ENCODE results near the gene HDGFL2.

Gene HDGFL2

DNA sequence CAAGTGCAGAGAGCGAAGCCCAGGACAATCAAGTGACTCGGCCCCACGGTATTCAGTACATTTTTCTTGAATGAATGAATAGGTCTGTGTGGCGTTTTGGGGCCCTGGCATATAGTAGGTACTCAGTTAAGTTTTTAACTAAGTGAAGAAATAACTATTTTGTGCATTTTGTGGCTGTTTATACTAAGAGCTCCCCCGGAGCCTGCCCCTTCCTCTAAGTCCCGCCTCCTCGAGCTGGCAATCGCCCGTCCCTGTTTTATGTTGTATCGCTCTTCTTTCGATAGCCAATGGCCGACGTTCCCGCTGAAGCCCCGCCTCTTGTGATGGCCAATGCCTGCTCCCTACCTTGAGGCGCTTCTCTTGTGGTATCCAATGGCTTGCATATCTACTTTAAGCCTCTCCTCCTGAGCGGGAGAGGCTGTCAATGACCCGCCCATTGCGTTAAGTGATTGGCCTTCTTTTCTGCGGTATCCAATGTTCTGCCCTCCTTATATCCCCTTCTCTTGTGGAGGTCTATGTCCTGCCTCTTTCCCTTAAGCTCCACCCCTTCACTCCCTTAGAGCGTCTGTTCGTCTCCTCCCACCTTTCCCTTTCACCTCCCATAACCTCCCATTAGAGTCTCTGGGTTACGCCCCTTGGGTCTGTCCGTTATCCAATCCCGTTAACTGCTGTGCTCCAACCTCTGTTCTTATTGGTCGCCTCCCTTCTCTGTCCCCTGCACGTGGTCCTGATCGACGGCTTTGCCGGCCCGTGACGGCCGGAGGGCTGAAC, 509 bp upstream of the HDGFL2 start:
- peak; percentile 100 for DNase-seq

DNA sequence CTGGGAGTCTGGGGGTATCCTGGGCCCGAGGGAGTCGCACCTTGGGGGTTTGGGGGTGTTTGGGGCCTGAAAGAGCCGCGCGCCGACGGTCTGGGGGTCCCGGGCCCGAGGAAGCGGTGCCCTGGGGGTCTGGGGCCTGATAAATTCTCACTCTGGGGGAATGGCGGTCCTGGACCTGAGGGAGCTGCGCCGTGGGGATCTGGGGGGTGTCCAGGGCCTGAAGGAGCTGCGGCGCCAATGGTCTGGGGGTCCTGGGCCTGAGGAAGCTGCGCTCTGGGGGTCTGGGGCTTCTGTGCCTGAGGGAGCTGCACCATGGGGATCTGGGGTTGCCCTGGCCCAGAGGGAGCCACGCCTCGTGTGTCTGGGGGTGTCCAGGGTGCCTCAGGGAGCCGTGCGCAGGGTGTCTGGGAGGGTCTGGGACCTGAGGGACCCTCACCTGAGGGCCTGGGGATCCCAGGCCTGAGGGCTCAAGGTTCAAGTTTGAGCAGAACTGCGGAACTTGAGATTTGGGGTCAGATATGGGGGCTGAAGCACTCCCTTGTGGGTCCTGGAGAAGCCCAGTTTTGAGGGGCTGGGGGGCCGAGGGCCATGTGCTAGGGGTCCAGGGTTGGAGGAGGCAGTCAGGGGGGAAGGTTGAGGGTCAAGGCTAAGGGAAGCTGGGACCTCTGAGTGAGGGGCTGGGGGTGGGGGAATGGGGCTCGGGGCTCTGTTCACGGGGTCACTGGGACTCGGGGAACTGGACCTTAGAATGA, 1.1 kb downstream of the HDGFL2 start:
- no peak for DNase-seq

DNA sequence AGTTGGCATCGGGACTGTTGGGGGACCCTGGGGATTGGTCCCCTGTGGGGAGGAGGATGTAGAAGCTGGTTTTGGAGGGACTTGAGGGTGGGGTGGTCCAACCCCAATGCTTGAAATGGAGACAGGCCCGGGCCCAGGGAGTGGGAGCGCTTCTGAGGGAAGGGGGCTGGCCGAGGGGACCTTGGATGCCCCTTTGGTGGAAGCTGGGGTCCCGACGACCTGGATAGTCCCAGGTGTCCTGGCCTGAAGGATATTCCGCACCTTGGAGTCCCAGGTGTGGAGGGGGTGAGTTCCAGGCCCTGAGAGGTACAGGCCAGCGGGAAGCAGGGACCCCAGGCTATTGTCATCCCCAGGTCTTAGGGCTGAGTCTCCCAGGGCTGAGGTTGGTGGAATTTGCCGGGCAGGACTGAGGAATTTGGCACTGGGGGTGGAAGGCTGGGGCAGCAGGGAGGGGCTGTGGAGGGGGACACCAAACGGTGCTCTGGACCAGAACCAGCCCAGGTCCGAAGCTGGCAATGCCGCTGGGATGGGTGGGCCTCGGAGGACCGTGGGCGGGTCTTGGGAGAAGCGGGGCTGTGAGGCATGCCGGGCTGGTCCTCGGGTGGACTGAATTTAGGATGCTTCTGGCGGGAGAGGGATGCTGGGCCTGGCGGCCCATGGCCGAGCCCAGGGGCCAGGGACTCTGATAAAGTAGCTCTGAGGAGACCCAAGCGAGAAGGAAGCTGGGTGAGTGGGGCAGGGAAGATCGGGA, 1.8 kb downstream of the HDGFL2 start:
- no peak for DNase-seq

GRCh38 chr19:4474514-4475022, 2.5 kb downstream of the HDGFL2 start:
- no peak for DNase-seq

GRCh38 chr19:4477034-4477801, 5.1 kb downstream of the HDGFL2 start:
- DNase-seq = no peak

GRCh38 chr19:4482721-4483364, 10.7 kb downstream of the HDGFL2 start:
- DNase-seq = no peak

GRCh38 chr19:4483385-4483784, 11.3 kb downstream of the HDGFL2 start:
- no peak for DNase-seq

DNA sequence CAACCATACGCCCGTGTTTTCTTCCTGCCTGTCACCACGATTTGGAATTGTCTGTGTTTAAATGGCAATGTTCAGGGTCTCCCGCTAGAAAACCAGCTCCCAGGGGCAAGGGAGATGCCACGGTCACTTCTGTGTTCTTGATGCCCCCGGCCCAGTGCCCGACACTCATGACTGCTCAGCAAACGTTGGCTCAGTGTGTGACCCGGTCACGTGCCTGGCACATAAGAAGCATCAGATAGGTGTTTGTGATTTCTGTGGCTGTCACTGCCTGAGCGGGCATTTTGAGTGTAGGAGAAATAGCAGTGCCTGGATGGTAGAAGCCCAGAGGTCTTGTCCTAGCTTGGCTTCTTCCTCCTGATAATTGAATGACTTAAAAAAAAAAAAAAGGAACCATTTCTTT, 15.5 kb downstream of the HDGFL2 start:
- DNase-seq = no peak

- no peak for DNase-seq
Observed at GRCh38 chr19:4488496-4488895, 16.4 kb downstream of the HDGFL2 start.

DNA sequence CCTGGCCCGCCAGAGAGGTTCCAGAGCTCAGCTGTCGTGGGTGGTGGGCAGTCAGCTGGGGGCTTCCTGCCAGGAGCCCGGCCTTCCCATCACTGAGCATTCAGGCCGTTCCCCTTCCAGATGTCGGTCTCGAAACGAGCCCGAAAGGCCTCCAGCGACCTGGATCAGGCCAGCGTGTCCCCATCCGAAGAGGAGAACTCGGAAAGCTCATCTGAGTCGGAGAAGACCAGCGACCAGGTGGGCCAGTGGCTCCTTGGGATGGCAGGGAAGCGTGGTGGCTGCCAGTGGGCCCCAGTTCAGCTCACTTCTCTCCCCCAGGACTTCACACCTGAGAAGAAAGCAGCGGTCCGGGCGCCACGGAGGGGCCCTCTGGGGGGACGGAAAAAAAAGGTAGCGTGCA, 19.3 kb downstream of the HDGFL2 start:
- no peak for DNase-seq

DNA sequence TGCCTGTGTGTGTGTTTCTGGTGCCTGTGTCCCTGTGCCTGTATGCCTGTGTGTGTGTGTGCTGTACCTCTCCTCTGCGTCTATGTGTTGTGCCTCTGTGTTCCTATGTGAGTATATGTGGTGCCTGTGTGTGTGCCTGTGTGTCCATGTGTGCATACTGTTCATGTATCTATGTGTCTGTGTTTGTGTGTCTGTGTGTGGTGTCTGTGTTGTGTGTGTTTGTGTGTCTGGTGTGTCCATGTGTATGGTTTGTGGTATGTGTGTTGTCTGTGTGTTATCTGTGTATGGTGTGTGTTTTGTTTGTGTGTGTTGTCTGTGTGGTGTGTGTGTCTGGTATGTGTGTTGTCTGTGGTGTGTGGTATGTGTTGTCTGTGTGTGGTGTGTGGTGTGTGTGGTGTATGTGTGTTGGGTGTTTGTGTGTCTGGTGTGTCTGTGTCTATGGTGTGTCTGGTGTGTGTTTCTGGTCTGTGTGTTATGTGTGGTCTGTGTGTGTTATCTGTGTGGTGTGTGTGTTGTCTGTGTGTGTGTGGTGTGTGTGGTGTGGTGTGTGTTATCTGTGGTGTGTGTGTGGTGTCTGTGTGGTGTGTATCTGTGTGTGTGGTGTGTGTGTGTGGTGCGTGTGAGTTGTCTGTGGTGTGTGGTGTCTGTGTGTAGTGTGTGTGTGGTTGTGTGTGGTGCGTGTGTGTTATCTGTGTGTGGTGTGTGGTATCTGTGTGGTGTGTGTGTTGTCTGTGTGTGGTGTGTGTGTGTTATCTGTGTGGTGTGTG, 20.4 kb downstream of the HDGFL2 start:
- no peak for DNase-seq

GRCh38 chr19:4493104-4493928, 21.2 kb downstream of the HDGFL2 start:
- no peak for DNase-seq

DNA sequence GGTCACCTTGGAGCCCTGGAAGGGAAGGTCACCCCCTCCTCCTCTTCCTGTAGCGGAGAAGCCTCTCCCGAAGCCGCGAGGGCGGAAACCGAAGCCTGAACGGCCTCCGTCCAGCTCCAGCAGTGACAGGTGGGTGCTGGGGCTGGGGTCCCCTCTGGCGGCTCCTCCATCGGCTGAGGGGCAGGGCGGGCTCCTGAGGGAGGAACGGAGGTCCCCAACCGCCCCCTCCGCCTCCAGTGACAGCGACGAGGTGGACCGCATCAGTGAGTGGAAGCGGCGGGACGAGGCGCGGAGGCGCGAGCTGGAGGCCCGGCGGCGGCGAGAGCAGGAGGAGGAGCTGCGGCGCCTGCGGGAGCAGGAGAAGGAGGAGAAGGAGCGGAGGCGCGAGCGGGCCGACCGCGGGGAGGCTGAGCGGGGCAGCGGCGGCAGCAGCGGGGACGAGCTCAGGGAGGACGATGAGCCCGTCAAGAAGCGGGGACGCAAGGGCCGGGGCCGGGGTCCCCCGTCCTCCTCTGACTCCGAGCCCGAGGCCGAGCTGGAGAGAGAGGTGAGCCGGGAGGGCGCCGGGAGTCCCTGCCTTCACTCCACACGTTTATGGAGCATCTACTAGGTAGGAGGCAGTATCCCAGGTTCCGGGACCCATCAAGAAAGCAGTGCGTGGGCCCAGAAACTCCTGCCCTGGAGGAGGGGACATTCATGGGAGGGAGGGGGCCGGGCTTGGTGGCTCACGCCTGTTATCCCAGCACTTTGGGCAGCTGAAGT, 22.0 kb downstream of the HDGFL2 start:
- no peak for DNase-seq

- DNase-seq = no peak
Observed at GRCh38 chr19:4494691-4495064, 22.6 kb downstream of the HDGFL2 start.

DNA sequence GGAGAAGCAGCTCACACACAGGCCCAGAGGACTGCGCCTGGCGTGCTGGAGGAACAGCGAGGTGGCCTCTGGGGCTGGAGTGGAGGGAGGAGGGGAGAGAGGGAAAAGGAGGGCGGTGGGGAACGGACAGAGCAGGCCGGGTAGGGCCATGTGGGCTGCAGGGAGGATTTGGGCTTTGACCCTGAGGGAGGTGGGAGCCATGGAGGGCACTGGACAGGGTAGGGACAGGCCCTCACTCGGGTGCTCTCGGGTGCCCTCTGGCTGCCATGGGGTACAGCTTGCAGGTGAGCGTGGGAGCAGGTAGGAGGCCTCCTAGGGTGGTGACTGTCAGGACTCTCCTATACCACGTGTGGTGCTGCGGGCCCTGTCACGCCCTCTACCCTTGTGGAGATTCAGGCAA, 23.4 kb downstream of the HDGFL2 start:
- DNase-seq = no peak

DNA sequence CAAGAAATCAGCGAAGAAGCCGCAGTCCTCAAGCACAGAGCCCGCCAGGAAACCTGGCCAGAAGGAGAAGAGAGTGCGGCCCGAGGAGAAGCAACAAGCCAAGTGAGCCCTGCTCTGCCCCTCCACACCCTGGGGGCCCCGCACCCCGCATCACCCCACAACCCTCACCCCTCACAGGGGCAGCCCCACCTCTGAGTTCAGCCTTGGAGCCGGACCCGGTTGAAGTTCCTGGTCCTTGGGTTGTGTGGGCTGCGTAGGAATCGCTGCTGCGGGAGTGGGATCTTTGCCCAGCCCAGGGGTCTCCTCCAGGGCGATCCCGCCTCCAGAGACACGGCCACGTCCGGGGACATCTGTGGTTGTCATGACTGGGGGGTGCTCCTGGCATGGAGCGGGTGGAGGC, 24.2 kb downstream of the HDGFL2 start:
- DNase-seq = no peak

DNA sequence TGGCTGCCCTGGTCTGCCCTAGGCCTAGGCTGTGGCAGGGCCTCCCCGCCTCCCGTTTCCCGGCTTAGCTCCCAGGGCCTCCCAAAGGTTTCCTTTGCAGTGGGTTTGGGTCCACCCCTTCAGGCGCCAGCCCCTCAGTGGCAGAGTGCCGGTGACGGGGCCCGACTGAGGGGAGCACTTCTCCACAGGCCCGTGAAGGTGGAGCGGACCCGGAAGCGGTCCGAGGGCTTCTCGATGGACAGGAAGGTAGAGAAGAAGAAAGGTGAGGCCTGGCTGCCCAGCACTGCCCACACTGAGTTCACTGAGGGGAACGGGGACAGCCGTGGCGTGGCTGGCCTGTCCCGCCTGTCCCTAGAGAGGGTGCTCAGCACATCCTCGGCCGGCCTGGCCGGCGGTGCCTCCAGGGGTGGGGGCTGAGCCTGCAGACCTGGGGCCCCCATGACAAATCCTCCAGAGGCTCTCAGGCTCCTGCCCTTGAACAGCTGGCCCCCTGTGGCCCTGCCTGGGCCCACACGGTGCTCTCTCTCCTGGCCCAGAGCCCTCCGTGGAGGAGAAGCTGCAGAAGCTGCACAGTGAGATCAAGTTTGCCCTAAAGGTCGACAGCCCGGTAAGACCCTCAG, 25.8 kb downstream of the HDGFL2 start:
- DNase-seq = no peak

GRCh38 chr19:4498694-4499093, 26.6 kb downstream of the HDGFL2 start:
- no peak for DNase-seq

GRCh38 chr19:4499318-4499717, 27.2 kb downstream of the HDGFL2 start:
- no peak for DNase-seq
